Retina (tissue), 1 donor: ENCODE results near the gene IGBP1.
A peak's percentile ranks its signal among the peaks of the same experiment; 100 is the strongest.
"Not testable (repeated sequence)": the region's sequence is repeated elsewhere in the genome, so short reads cannot be mapped to it uniquely, and the experiment has no call there.

ENCODE experiments used
- DNase-seq: peaks from one replicate; pipeline ENCODE4 v3.0.0-alpha.2; 2016

The IGBP1 gene

DNA sequence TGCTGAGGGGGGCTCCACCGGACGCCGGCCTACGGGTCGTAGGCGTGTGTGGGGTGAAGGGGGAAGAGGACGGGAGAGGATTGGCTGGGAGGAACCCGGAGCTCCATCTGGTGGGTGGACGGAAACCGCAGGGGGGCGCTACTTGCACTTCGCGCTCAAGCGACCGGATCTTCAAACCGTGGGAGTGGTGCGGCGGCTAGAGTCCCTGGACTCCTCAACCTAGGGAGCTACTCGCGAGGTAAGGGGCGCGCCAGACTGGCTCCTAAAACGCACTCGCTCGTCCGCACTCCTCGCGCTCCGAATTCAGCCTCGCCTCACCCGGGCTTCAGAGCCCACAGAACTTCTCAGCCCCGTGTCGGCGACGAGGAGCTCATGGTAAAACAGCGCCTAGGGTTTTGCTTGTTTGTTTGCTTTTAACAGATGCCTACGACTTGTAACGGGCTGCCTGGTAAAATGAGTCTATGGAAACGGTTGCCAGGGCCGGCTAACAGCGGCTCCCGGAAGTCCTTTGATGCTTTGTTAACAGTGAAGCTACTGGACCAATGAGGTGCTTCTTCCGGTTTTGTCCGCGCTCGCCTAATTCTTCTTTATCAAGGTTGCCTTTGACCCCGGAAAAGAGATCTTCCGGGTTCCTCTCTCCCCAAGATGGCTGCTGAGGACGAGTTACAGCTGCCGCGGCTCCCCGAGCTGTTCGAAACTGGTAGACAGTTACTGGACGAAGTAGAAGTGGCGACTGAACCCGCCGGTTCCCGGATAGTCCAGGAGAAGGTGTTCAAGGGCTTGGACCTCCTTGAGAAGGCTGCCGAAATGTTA is at the start of gene IGBP1:
Gene IGBP1, plus strand, starts transcription at position 145 of the 813 bp plus-strand sequence. Its CDS starts 501 bp downstream, at position 646.
- DNase-seq: peak; percentile 92

DNA sequence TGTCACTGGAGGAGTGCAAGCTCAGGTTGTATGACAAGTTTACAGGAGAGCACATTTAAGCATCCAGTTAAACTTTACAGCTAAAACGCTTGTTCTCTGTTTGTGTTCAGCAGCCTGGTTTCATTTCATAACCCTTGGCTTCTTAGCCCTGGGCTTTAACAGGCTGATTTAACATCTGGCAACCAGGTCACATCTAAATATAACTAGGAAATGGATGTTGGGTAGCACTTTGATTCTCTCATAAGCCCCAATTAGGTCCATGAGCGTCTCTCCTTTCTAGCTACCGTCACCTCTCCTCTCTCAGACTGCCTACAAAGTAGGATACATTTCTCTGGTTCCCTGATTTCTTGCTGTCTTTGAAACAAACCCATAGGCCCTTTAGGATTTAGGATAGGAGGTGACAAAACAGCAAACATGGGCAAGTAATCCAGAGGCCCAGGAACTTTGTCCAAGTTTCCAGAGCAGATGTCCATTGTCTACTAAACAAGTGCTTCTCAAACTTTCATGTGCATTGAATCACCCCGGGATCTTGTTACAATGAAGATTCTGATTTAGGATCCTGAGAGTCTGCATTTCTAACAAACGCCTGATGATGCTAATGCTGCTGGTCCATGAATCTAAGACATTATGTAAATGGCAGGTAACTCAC is 48.5 kb upstream of the IGBP1 start:
- DNase-seq: no peak

DNA sequence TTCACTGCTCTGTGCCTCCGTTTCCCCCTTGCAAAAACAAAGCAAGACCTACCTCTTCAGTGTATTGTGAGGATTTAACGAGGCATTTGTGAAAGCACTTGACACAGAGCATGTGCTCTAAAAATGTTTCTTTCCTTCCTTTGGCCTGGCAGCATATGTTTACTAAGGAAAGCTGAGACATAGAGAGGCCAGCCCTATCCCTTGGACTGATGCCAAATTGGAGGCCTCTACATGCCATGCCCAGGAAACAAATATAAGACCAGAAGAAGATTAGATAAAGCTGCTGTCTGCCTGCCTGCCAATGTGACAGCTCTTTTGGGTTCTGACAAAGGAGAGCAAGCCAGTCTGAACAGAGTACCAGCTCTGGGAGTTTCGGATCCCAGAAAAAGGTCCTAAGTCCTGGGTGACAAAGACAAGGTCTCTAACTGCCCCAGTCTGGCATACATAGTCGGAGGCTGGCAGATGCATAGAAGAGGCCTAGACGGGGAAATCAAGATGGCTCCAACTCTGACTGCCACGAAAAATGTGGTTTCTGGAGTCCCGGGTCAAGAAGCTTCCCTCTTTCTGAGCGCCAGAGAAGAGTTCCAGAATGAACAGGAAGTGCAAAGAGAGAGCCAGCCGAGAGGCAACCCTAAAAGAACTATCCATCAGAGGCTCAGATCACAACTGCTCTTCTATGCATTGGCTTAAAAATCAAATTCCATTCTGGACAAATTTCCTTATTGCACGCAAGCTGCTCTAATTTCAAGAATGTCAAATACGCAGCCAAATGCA is 45.2 kb upstream of the IGBP1 start:
- DNase-seq: no peak

DNA sequence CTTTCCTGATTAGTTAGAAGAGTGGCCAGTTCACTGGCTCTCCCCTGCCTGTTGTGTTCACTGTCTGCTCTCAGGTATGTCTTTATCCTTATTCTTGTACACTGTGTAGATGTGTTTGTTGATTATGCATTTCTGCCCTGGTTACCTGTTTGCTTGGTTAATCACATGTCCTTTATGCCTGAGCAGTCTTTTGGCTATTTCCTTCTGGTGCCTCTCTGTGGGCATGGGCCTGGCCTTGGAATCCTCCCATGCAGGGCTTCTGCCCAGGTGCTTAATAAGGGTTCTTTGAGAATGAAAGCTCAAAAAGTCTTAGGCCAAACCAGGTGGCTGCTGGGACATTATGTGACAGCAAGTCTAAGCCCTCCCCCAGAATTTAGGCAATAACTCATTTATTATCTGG is 44.5 kb upstream of the IGBP1 start:
- no peak for DNase-seq

GRCh38 chrX:70089604-70090297 is 43.5 kb upstream of the IGBP1 start:
- DNase-seq: no peak

GRCh38 chrX:70092247-70092646 is 41.0 kb upstream of the IGBP1 start:
- no peak for DNase-seq

DNA sequence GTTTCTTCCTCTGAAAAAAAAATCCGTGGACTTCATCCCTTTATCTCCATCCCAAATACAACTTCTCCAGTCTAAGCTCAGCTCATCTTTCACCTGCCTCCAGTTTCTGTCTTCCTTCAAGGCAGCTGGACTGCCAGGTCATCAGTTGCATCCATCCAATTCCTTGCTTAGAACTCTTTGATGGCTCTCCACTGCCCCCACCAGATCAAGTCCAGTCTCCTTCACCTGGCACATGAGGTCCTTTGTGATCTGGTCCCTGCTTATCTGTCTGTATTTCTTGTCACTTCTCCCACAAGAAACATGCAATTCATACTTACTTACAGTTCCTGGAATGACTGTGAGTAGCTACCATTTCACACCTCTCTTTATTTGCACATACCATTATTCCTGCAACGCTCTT is 37.2 kb upstream of the IGBP1 start:
- no peak for DNase-seq

DNA sequence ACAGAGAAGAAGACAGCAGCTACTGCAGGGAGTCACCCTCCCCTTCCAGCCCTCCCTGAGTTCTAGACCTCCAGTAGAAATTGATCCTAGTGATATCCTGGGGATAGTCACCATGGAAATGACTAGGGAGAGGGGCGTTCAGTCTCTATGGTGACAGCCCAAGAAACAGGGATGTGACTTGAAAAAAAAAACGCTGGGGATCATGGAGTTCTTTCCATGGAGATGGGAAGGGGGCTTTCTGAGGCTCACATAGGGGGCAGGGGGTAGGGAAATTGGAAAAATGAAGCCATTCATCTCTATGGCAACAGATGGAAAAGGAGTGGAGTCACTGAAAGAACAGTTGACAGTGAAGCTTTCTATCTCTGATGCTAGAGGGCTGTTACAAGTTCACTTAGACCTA is 28.0 kb upstream of the IGBP1 start:
- no peak for DNase-seq

GRCh38 chrX:70111436-70112026 is 21.7 kb upstream of the IGBP1 start:
- DNase-seq: not testable (repeated sequence)

- no peak for DNase-seq
These were observed 15.5 kb upstream of the IGBP1 start for GRCh38 chrX:70117738-70118137.

- not testable (repeated sequence) for DNase-seq
These were observed 10.2 kb upstream of the IGBP1 start for GRCh38 chrX:70123014-70123413.

DNA sequence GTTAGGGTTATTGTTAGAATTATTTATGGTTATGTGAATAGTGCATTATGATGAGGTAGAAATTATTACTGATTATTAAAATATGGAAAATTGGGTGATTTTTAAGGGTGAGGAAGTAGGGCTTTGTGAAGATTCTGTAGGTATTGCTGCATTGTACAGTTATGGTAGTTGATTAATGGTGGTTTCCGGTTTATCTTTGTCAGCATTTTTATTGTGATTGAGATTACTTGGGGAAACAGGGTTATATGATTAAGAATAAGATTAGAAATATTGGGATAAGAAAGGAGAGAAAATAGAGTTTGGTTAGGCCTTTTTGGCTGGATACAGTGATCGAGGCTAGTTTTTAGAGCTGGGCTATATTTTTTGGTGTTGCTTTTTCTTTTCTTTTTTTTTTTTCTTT is 8.6 kb upstream of the IGBP1 start:
- DNase-seq: no peak

- no peak for DNase-seq
These were observed 5.2 kb upstream of the IGBP1 start for GRCh38 chrX:70128071-70128470.

DNA sequence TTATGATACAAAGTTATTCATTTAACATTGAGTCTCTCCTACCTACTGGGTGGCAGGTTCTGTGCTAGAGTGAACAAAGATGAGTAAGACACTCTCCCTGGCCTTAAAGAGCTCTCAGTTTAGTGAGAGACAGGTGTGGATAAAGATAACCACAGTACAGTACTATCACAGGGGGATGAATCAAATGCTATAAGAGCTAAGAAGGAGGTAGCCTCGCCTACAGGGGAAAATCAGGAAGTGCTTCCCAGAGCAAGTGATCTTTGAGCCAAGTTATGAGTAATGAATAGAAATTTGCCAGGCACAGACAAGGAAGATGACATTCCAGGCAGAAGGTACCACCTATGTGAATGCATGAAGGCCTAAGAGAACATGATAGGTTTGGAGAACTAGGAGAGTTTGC is 3.4 kb upstream of the IGBP1 start:
- DNase-seq: no peak

- no peak for DNase-seq
These were observed 1.0 kb upstream of the IGBP1 start for GRCh38 chrX:70132224-70132623.

- DNase-seq: no peak
These were observed 357 bp upstream of the IGBP1 start for GRCh38 chrX:70132877-70133302.

- DNase-seq: no peak
These were observed 850 bp downstream of the IGBP1 start for GRCh38 chrX:70134116-70134477.

GRCh38 chrX:70138622-70139021 is 5.4 kb downstream of the IGBP1 start:
- no peak for DNase-seq

DNA sequence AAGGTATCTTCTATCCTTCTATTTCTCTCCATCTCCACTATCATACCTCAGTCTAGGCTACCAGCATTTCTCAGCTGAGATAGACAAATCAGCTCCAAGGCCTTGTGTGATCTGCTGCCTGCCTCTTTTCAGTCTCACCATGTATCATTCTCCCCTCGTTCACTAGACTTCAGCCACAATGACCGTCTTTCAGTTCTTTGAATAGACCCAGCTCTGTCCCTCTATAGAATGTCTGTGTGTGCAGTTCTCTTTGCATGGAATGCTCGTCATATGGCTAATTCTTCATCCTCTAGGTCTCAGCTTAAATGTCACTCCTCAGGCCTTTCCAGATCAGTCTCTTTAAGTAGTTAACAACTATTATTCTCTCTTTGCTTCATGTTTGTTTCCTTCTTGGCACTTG is 6.5 kb downstream of the IGBP1 start:
- DNase-seq: no peak

DNA sequence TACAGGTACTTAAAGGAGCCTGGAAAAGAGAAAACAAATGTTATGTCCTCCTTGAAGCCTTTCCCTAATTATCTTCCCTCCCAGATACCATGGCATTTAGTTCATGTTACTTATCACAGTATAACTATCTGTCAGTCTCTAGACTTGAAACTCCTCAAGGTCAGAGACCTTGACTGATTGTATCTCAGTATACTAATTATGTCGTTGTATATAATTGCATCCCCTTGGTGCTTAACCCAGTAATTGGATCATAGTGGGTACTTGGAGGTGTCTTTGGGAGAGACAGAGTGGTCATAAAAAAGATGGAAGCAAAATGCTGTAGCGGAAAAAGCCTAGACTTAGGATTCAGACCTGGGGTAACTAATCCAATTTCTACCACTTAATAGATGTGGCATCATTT is 8.1 kb downstream of the IGBP1 start:
- no peak for DNase-seq

GRCh38 chrX:70166601-70167590 is 33.6 kb downstream of the IGBP1 start:
- DNase-seq: no peak
